GM18502 (cell line): ENCODE results near the gene INPP5A.
"Not testable (repeated sequence)": the region's sequence is repeated elsewhere in the genome, so short reads cannot be mapped to it uniquely, and the experiment has no call there.

Source experiments
- ATAC-seq: cut with Tn5 transposase; IDR thresholded peaks from one replicate; pipeline ENCODE4 v1.9.1; 2021; ENCODE audit warnings: mild to moderate bottlenecking; ENCODE audit not compliant: unreplicated experiment, poor library complexity

Gene INPP5A, protein sequence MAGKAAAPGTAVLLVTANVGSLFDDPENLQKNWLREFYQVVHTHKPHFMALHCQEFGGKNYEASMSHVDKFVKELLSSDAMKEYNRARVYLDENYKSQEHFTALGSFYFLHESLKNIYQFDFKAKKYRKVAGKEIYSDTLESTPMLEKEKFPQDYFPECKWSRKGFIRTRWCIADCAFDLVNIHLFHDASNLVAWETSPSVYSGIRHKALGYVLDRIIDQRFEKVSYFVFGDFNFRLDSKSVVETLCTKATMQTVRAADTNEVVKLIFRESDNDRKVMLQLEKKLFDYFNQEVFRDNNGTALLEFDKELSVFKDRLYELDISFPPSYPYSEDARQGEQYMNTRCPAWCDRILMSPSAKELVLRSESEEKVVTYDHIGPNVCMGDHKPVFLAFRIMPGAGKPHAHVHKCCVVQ

DNA sequence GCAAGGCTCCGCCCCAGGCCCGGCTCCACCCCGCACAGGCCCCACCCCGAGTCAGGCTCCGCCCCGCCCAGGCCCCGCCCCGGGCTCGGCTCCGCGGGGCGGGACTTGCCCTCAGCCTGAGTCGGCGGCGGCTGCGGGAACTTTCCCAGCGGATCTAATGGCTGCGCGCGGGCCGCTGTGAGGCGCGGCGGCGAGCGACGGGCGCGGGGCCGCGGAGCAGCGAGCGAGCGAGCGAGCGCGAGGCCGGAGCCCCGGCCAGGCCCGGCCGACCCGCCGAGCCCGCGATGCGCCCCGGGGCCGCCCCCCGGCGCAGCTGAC, at the start of gene INPP5A:
Gene INPP5A, plus strand, starts transcription at position 104 of the 318 bp plus-strand sequence. CDS start 310 bp downstream, outside the sequence.
- ATAC-seq, result no peak

DNA sequence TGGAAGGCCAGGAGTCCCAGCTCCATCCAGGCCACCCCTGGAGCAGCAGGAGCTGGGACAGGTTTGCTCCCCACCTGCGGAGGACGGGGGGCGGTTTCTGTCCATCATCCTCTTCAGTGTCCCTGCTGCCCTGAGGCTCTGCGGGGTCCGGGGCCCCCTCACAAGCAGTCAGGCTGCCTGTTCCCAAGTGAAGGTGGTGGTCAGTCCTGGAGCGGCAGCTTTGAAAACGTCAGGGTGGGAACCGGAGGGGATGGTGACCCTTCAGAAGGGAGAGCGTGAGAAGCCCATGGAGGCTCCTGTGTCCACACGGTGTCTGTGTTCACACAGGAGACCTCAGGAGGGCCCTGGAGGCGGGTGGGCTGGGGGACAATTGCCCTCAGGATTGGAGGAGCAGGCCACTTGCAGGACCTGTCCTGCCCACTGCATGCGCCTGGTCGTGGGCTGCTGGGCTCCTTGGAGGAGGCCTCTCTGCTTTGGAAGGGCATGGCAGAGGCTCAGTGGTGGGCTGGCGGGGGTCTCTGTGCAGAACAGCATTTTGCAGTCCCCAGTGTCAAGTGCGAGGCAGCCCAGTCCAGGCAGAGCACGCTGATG, 49.3 kb upstream of the INPP5A start:
- no peak for ATAC-seq

DNA sequence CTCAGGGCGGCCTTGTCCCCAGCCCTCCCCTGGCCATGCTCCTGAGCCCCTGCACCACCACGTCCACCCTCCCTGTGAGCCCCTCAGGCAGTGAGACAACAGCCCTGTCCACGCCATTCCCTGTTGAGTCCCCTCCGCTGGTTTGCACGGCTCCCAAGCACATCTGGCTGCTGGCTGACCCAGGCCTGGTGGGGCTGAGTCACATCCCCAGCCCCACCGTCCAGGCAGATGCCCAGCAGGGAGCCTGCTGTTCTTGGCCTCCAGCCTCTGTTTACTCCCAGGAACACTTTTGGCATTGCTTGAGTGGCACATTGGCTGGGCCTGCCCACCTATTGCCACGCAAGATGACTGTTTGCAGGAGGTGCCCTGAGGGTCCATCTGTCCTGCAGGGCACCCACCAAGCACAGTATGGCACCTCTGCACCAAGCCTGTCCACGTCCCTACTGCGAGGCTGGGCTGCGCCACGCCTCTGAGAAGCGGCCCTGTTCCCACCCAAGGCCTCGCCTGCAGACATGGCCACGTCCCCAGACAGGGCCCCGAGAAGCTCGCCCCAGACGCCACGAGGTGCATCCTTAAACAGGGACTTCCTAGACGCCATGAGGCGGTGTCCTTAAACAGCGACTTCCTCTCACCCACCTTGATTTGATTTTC, 48.4 kb upstream of the INPP5A start:
- no peak for ATAC-seq

DNA sequence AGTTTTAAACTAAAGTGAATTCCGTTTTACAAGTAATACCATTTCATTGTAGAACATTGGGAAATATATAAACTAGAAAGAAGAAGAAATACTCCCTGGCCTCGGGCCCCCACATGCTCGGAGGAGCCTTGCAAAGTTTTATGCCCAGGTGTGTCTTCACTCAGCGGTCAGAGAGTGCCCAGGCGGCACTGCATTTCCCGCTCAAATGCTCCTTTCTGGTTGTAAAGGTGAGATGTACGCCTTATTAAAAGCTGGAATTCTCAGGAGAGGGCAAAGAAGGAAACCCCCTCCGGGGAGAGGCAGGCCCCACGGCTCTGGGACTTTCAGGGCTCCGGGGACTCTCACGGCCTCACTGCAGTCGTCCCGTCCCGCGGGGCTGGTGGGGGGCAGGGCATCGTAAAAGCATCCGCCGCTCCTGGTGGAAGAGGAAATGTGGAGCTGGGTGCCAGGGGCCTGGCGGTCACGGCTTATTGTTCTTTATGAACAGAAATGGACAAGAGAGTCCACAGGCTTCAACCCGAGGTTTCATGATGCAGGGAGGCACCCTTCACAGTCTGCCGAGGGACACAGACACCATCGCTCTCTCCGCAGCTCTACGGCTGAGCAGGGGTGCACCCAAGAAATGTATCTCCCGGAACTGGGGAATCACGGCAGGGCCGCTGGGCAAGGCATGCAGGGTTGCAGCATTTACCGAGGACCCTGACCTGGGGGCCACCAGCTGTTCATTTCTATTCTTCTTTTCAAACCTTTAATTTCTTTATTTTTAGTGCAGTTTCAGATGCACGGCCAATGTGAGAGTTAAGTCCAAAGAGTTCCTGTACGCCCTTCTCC, 47.7 kb upstream of the INPP5A start:
- no peak for ATAC-seq

DNA sequence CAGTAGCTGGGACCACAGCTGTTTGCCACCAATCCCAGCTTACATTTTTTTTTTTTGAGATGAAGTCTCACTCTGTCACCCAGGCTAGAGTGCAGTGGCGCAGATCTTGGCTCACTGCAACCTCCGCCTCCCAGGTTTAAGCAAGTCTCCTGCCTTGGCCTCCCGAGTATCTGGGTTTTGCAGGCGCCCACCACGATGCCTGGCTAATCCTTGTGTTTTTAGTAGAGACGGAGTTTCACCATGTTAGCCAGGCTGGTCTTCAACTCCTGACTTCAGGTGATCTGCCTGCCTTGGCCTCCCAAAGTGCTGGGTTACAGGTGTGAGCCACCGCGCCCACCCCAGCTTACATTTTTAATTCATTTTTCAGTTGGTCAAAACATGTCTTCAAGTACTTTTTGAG, 46.1 kb upstream of the INPP5A start:
- not testable (repeated sequence) for ATAC-seq

DNA sequence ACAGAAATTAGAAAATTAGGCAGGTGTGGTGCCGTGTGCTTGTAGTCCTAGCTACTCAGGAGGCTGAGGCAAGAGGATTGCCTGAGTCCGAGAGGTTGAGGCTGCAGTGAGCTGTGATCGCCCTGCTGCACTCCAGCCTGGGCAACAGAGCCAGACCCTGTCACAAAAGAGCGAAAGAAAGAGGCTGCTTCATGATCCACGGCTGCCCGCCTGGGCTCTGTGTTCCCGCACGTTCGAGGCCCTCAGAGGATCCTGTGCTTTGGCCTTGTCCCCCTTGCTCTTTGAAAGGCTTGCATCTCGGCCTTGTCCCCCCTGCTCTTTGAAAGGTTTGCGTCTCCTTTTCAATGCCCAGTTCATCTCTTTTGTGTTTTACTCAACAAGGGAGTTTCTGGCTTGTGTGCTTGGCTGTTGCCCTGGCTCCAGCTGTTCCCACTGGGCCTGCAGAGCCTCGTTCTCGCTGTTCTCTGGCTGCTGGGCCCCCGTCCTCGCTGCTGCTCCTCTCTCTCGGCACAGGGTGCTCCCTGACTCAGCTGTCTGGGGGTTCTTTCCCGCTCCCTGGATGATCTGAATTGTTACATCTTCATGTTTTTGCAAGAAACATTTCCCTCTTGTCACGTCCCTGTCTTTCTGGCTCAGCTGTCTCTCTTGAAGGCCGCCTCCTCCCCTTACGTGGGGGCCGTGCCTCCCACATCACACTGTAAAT, 45.1 kb upstream of the INPP5A start:
- ATAC-seq, result no peak

DNA sequence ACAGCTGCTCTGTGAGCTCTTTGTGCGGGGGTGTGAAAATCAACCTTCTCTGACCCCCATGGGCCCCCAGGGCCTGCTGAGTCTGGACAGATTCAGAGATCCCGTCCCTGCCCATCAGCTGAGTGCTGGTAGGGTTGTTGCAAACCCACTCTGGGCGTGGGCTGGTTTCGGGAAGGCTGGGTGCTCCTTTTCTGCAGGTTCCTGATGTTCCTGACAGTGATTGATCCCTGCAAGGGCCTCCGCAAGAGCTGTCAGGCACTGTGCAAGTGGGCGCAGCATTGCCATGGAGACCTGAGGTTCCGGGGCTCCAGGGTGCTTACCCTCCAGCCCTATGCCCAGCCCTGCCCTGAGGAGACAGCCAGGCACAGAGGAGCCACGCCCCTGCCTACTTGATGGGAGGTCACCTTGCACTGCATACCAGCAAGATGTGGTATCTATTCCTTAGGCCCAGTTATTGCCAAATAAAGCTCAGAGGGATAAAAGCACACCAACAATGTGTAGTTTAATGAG, 44.3 kb upstream of the INPP5A start:
- no peak for ATAC-seq

DNA sequence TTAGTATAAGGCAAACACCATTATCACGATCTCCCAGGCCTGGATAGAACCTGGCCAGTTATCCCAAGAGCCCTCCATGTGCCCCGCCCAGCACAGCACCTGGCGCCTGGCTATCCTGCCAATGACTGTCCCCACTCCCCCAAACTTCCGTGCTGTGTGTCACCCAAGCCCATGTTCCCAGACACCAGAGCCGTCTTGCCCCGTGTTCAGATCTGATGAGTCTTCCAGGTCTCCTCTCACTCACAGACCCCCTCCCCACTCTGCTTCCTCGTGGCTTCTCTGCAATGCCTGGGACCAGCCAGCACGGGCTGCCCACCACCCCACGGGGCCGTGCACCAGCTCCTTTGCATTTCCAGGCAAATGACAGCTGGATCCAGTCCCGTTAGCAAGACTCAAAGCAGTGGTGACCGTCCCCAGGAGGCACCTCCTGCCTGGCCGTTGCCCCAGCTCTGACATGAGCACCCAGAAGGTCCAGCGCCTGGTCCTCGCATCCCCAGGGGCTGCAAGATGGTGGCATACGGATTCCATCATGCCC, 43.8 kb upstream of the INPP5A start:
- no peak for ATAC-seq

DNA sequence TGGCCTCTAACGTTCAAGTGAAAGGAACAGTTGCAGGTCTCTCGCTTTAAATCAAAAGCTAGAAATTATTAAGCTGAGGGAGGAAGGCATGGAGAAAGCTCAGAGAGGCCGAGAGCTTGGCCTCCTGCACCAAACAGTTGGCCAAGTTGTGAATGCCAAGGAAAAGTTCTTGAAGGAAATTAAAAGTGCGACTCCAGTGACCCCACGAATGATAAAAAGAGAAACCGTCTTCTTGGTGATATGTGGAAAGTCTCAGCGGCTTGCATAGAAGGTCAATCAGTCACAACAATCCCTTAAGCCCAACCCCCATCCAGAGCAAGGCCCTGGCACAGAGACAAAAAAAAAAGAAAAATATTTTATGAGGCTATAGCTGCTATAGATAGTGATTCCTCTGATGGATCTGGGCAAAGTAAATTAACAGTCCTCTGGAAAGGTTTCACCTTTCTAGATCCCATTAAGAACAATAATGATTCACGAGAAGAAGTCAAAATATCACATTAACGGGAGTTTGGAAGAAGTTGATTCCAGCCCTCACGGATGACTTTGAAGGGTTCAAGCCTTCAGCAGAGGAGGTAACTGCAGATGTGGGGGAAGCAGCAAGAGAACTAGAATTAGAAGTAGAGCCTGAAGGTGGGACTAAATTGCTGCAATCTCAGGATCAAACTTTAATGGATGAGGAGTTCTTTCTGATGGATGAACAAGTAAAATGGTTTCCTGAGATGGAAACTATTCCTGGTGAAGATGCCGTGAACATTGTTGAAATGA, 42.5 kb upstream of the INPP5A start:
- no peak for ATAC-seq

DNA sequence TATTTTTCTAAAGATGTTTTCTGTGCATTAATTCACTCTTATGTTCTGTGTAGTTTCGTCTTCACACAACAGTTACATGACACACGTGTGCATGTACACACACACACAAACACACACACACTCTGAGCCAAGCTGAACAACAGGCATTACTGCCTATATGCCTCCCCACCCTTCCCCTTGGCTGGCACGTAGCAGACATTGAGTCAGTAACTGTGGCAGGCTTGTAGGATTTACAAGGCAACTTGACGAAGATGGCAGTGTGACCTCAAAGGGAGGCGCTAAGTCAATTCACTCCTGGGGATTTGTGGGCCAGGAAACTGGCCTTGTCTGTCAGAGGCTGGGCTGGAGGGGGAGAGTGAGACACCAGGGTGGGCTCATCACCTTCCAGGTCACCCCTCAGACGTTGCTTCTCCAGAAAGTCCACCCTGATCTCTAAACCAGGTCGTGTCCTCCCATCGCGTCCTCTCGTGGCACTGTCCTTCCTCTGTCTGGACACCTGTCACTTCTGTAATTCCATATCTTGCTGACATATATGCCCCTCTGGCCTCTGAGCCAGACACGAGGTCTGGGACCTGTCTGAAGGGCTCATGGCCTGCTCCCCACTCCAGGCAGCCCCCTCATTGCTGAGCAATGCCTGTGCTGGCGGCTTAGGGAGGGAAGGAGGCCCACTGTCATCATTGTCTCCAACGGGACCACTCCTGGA, 41.1 kb upstream of the INPP5A start:
- ATAC-seq, result no peak

DNA sequence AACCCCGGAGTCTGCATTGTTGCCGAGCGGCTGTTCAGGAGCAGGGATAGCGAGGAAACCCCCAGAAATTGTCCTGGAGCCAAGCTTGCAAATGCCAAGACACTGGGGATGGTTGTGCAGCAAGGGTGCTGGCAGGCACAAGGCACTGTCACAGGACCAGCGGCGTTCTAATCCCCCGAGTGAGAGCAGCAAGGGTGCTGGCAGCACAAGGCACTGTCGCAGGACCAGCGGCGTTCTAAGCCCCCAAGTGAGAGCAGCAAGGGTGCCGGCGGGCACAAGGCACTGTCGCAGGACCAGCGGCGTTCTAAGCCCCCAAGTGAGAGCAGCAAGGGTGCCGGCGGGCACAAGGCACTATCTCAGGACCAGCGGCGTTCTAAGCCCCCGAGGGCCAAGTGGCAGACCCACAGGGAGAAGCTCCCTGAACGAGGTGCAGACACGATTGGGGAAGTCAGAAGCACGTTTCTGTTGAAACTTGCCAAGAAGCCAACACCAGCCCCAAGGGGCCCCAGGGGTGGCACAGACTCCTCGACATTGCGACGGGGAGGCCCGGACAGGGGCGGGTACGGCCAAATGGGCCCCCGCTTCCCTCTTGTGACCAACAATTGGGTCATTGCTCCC, 40.4 kb upstream of the INPP5A start:
- no peak for ATAC-seq

DNA sequence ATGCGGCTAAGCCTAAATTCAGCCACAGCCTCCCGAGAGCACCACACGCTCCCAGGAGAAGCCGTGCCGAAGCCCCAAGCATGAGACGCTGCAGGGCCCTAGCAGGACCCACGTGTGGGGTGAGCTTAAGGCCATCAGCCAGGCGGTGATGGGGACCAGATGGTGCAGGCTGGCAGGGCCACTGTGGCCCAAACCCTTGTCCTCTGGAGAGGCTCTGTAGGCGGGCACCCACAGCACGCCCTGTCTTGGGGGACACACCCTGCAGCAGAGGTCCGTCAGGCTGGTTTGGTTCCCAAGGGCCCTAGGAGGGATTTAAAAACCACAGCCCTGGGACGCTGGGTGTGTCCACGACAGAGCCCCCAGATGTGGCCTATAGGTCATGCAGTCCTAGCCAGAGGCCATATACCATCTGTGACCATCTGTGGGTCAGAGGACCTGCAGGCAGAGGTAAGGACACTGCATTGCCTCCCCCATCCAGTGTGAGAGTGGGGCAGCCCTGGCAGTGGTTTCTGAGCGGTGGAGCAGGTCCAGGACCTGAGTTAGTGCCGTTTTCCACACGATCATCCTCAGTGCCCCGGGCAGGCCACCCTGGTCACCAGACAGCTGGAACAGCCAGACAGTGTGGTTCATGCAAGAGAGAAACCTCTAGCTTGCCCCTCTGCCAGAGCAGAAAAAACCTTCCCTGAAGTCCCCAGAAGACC, 39.6 kb upstream of the INPP5A start:
- no peak for ATAC-seq

DNA sequence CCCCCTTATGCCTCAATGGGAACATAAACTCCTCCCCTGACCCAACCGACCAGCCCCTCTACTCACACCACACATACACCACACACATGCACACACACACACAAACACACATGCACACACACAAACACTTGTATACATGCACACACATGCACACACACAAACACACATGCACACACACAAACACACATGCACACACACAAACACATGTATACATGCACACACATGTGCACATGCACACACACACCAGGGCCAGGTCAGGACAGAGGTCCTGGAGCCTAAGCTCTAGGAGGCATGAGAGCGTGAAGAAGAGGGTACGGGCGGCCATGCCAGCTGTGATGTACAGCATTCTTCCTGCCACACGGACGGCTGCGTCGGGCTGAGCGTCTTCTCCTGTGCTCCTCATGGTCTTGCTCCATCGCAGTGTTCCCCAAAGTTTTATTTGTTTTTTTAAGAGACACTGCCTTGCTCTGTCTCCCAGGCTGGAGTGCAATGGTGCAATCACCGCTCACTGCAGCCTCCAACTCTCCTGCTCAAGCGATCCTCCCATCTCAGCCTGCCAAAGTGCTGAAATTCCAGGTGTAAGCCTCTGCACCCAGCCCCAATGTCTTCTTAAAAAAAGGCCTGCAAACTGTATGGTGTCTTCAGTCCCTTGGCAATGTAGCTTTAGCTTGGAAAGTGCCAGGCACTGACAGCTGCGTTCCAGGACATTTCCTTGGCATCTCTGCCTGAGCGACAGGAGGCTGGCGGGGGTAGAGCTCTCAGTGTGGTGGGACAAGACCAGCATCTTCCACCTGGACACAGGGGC, 38.8 kb upstream of the INPP5A start:
- no peak for ATAC-seq

DNA sequence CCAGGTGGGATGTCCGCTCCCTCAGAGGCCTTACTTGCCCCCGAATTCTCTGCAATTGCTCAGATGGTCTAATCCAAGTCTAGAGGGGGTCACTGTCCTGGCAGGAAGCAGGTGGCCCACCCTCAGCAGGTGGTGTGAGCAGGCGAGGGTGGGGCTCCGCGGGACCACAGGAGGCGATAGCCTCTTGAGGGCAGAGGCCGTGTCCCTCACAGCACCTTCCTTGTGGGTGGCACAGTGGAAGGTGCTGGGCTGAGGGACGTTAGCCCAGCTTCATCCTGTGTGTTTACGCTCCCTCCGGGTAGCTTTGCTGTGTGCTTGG, 38.3 kb upstream of the INPP5A start:
- ATAC-seq, result no peak

DNA sequence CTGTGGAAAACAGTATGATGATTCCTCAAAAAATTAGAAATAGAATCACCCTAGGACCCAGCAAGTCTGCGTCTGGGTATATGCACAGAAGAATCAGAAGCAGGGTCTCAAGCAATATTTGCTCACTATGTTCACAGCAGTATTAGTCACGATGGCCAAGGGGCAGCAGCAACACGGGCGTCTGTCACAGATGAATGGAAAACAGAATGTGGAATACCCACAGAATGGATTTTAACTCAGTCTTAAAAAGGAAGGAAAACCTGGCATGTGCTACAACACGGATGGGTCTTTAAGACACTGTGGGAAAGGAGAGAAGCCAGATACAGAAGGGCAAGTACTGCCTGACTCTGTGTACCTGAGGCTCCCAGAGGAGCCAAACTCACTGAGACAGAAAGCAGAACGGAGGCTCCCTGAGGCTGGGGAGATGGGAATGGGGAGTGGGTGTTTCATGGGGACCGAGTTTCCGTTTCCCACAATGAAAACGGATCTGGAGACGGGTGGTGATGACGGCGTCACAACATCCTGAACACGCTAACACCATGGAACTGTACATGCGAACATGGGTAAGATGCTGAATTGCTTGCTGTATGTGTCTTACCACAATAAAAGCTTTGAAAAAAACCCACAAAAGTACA, 36.7 kb upstream of the INPP5A start:
- no peak for ATAC-seq

DNA sequence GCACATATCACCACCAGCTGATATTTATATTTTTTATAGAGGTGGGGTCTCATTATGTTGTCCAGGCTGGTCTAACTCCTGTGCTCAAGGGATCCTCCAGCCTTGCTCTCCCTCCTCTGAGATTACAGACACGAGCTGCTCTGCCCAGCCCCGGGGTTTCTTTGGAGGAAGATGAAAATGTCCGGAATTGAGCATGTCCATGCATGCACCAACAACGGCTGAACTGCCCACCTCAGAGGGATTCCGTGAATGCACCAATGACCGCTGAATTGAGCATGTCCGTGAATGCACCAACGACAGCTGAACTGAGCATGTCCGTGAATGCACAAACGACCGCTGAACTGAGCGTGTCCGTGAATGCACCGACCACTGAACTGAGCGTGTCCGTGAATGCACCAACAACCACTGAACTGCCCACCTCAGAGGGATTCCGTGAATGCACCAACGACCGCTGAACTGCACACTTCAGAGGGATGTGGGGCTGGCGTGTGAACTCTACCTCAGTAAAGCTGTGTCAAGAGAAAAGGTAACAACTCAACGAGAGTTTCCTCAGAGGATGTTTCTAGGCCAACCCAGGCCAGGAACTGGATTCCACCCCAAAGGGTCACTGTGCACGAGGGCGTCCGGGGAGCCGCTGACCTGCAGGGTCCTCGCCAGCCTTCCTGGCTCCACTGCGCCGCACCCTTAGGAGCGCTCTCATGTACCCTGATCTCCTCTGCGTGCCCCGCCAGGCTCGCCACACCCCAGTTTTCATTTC, 34.9 kb upstream of the INPP5A start:
- no peak for ATAC-seq
